Esophagus squamous epithelium (tissue), 5 donors: ENCODE results near the gene GPR6. TPM values are rescaled to one million over a fixed set of nuclear protein-coding genes. Genes with fewer than 3 reads are reported as not detected.

Experiments used
- DNase-seq: peaks from one replicate; lab custom pipeline; 2025; lab: John Stamatoyannopoulos, UW
- H3K27ac ChIP-seq, 4 donors: fragments of 200-600 bp; sonication (generic); one replicate each; pipeline ENCODE4 v1.5.1; 2016 to 2019; ENCODE audit warnings: mild to moderate bottlenecking in 1 of 4
- H3K27me3 ChIP-seq, 4 donors: fragments of 200-600 bp; sonication (generic); 1 replicate in 3 of 4; 2 replicates in 1 of 4; pipeline versions ENCODE4 v1.5.1 to v1.6.0; 2017 to 2021; ENCODE audit warnings: antibody characterized with exemption in 1 of 4
- H3K36me3 ChIP-seq, 3 donors: fragments of 200-600 bp; sonication (generic); one replicate each; pipeline ENCODE4 v1.5.1; 2016 to 2019
- H3K4me1 ChIP-seq, 3 donors: fragments of 200-600 bp; sonication (generic); one replicate each; pipeline ENCODE4 v1.5.1; 2017 to 2019
- H3K4me3 ChIP-seq, 4 donors: fragments of 200-600 bp; sonication (generic); 1 replicate in 3 of 4; 2 replicates in 1 of 4; pipeline ENCODE4 v1.5.1; 2016 to 2019; ENCODE audit warnings: mild to moderate bottlenecking in 2 of 4, moderate library complexity in 1 of 4
- H3K9me3 ChIP-seq, 3 donors: fragments of 200-600 bp; sonication (generic); one replicate each; pipeline ENCODE4 v1.5.1; 2016 to 2019
- CTCF ChIP-seq, 6 experiments: fragments of 450-650 bp in 4 of 6; fragments of 200-600 bp in 2 of 6; sonication (generic) in 2 of 6; IDR thresholded peaks; one replicate each; pipeline ENCODE4 v1.5.1; 2016 to 2019; ENCODE audit warnings: antibody characterized with exemption in 6 of 6, mild to moderate bottlenecking in 4 of 6, moderate library complexity in 4 of 6
- POLR2A ChIP-seq, 4 donors: fragments of 450-650 bp; IDR thresholded peaks; one replicate each; pipeline ENCODE4 v1.6.1; 2017; ENCODE audit warnings: antibody characterized with exemption in 4 of 4, mild to moderate bottlenecking in 4 of 4, moderate library complexity in 3 of 4
- WGBS, 2 donors: methylation state at CpG; one replicate each; pipeline ENCODE4 v1.1.5; 2018; 5-methylcytosine and 5-hydroxymethylcytosine counted together
- intact Hi-C: fragments of 100-400 bp; cut with DNase I; formaldehyde crosslinking; loops from one replicate; pipeline ENCODE4 v1.15.0; 2022
- total RNA-seq, 4 donors: library from RNA; depleted of rRNA; stranded (reverse); fragments of >200 nt; gene quantifications; one replicate each; pipeline ENCODE4 v1.1.0, GENCODE V29; 2016
- donor health status: DM: yes; HTN: yes; CAD: no.

The GPR6 gene
- total RNA-seq, 4 donors from 2014 or later, result not detected

- Histone ChIP-seq H3K27me3 (peaks cover 0 to 11% (median 0%) of the 10 kb centered on the region in 4 donors), H3K4me3 (no peak overlapping the region), H3K9me3 (no peaks in the 10 kb centered on the region), H3K4me1 (no peaks in the 10 kb centered on the region), H3K36me3 (no peaks in the 10 kb centered on the region), H3K27ac (no peak overlapping the region)
- DNase-seq, result no peak
- WGBS, 2 donors, result 39 to 40% methylated on average over 3 of the region's 3 CpGs
- intact Hi-C loops, result no loop called here
- no peak for TF ChIP-seq CTCF (IDR thresholded peaks at IDR 0.05)
Measured at GRCh38 chr6:109998159-109998785, 20.2 kb downstream of the GPR6 start.

GRCh38 chr6:109999740-110000139 lies 21.6 kb downstream of the GPR6 start:
- Histone ChIP-seq H3K9me3 (no peaks in the 10 kb centered on the region), H3K27ac (no peak overlapping the region), H3K36me3 (no peaks in the 10 kb centered on the region), H3K27me3 (peaks cover 0 to 16% (median 0%) of the 10 kb centered on the region in 4 donors), H3K4me3 (no peak overlapping the region), H3K4me1 (no peaks in the 10 kb centered on the region)
- intact Hi-C loops, result no loop called here
- 63 to 76% methylated on average over 3 of the region's 3 CpGs for WGBS, 2 donors
- no peak for DNase-seq
- TF ChIP-seq POLR2A (IDR thresholded peaks at IDR 0.05) (no peak), CTCF (IDR thresholded peaks at IDR 0.05) (no peak)

GRCh38 chr6:110002676-110003075 lies 24.6 kb downstream of the GPR6 start:
- DNase-seq, result no peak
- no peak overlapping the region for H3K27ac ChIP-seq
- intact Hi-C loops, result no loop called here

GRCh38 chr6:110013386-110013785 lies 35.3 kb downstream of the GPR6 start:
- no peaks in the 10 kb centered on the region for H3K4me1 ChIP-seq
- TF ChIP-seq POLR2A (IDR thresholded peaks at IDR 0.05) (no peak), CTCF (IDR thresholded peaks at IDR 0.05) (no peak)
- WGBS, 2 donors, result 64 to 76% methylated on average over 6 of the region's 6 CpGs
- no peak for DNase-seq
- no peaks in the 10 kb centered on the region for H3K36me3 ChIP-seq
- H3K27ac ChIP-seq, result no peak overlapping the region
- no peaks in the 10 kb centered on the region for H3K9me3 ChIP-seq
- intact Hi-C loops, result no loop called here
- no peak overlapping the region for H3K4me3 ChIP-seq
- H3K27me3 ChIP-seq, result peaks cover 0 to 6% (median 0%) of the 10 kb centered on the region in 4 donors

More at GRCh38 chr6:110002676-110003075, 24.6 kb downstream of the GPR6 start:
- no peaks in the 10 kb centered on the region for H3K9me3 ChIP-seq
- no peak for TF ChIP-seq CTCF (IDR thresholded peaks at IDR 0.05)
- TF ChIP-seq POLR2A (IDR thresholded peaks at IDR 0.05), result no peak
- no peak overlapping the region for H3K4me3 ChIP-seq
- WGBS, 2 donors, result 54 to 58% methylated on average over 5 of the region's 5 CpGs
- H3K36me3 ChIP-seq, result no peaks in the 10 kb centered on the region
- H3K4me1 ChIP-seq, result no peaks in the 10 kb centered on the region
- H3K27me3 ChIP-seq, result peaks cover 0 to 16% (median 0%) of the 10 kb centered on the region in 4 donors

- Histone ChIP-seq H3K27me3 (peaks cover 0 to 9% (median 0%) of the 10 kb centered on the region in 4 donors), H3K9me3 (no peaks in the 10 kb centered on the region), H3K27ac (no peak overlapping the region), H3K4me3 (no peak overlapping the region), H3K4me1 (no peaks in the 10 kb centered on the region), H3K36me3 (no peaks in the 10 kb centered on the region)
- intact Hi-C loops, result no loop called here
- DNase-seq, result no peak
- no peak for TF ChIP-seq POLR2A (IDR thresholded peaks at IDR 0.05)
- no peak for TF ChIP-seq CTCF (IDR thresholded peaks at IDR 0.05)
- 84 to 91% methylated on average over 6 to 9 of the region's 9 CpGs for WGBS, 2 donors
Measured at GRCh38 chr6:110015206-110015605, 37.1 kb downstream of the GPR6 start.
